ENCODE results near the gene SLC12A5.

SLC12A5 gene

GRCh38 chr20:46027245-46027853, 1.7 kb upstream of the SLC12A5 start:
- no peak for DNase-seq (ENCODE audit: low read depth in 2 of 2)

- DNase-seq (ENCODE audit: low read depth in 2 of 2) = no peak
Measured at GRCh38 chr20:46028110-46028509, 905 bp upstream of the SLC12A5 start.

- DNase-seq (ENCODE audit: low read depth in 2 of 2) = no peak
Measured at GRCh38 chr20:46030284-46031013, 1.4 kb downstream of the SLC12A5 start.

GRCh38 chr20:46031014-46031569, 2.1 kb downstream of the SLC12A5 start:
- DNase-seq (ENCODE audit: low read depth in 2 of 2) = no peak

GRCh38 chr20:46031701-46032254, 2.8 kb downstream of the SLC12A5 start:
- no peak for DNase-seq (ENCODE audit: low read depth in 2 of 2)

- no peak for DNase-seq (ENCODE audit: low read depth in 2 of 2)
Measured at GRCh38 chr20:46034039-46034438, 5.0 kb downstream of the SLC12A5 start.

- no peak for DNase-seq (ENCODE audit: low read depth in 2 of 2)
Measured at GRCh38 chr20:46035253-46035652, 6.2 kb downstream of the SLC12A5 start.

- DNase-seq (ENCODE audit: low read depth in 2 of 2) = no peak
Measured at GRCh38 chr20:46035713-46036112, 6.7 kb downstream of the SLC12A5 start.

GRCh38 chr20:46036370-46036769, 7.4 kb downstream of the SLC12A5 start:
- DNase-seq (ENCODE audit: low read depth in 2 of 2) = no peak

- DNase-seq (ENCODE audit: low read depth in 2 of 2) = no peak
Measured at GRCh38 chr20:46037036-46037435, 8.0 kb downstream of the SLC12A5 start.

GRCh38 chr20:46040902-46041535, 12.0 kb downstream of the SLC12A5 start:
- DNase-seq (ENCODE audit: low read depth in 2 of 2) = peak in 1 of 2 experiments; percentile 22

GRCh38 chr20:46043556-46043955, 14.5 kb downstream of the SLC12A5 start:
- no peak for DNase-seq (ENCODE audit: low read depth in 2 of 2)

GRCh38 chr20:46044896-46045295, 15.9 kb downstream of the SLC12A5 start:
- no peak for DNase-seq (ENCODE audit: low read depth in 2 of 2)

- DNase-seq (ENCODE audit: low read depth in 2 of 2) = no peak
Measured at GRCh38 chr20:46046588-46047310, 17.7 kb downstream of the SLC12A5 start.

- DNase-seq (ENCODE audit: low read depth in 2 of 2) = no peak
Measured at GRCh38 chr20:46047821-46048220, 18.8 kb downstream of the SLC12A5 start.

- no peak for DNase-seq (ENCODE audit: low read depth in 2 of 2)
Measured at GRCh38 chr20:46049190-46049589, 20.2 kb downstream of the SLC12A5 start.

GRCh38 chr20:46049815-46050214, 20.8 kb downstream of the SLC12A5 start:
- DNase-seq (ENCODE audit: low read depth in 2 of 2) = no peak

- no peak for DNase-seq (ENCODE audit: low read depth in 2 of 2)
Measured at GRCh38 chr20:46050444-46050843, 21.4 kb downstream of the SLC12A5 start.

- no peak for DNase-seq (ENCODE audit: low read depth in 2 of 2)
Measured at GRCh38 chr20:46050885-46051284, 21.9 kb downstream of the SLC12A5 start.

- no peak for DNase-seq (ENCODE audit: low read depth in 2 of 2)
Measured at GRCh38 chr20:46051556-46052308, 22.7 kb downstream of the SLC12A5 start.

- no peak for DNase-seq (ENCODE audit: low read depth in 2 of 2)
Measured at GRCh38 chr20:46053416-46053815, 24.4 kb downstream of the SLC12A5 start.

Measured in stimulated activated CD4-positive, alpha-beta T cell treated with anti-CD3 and anti-CD28 coated beads, Interleukin-12 subunit alpha, Interleukin-12 subunit beta, amount 100 ng/mL, for 24 hours (primary cell).